RWPE2 (cell line): ENCODE measurements around the gene SIM2.

Source experiments
- ATAC-seq: fragments of 200-7000 bp; cut with Tn5 transposase; 3 replicates; pipeline ENCODE4 v1.9.1; 2021; ENCODE audit warnings: low read depth
- DNase-seq: peaks from one replicate; pipeline ENCODE4 v3.0.0-alpha.2; 2020; ENCODE audit warnings: low spot score
- H3K27ac ChIP-seq: fragments of 450-650 bp; 2 replicates; pipeline ENCODE4 v1.5.1; 2017; ENCODE audit warnings: mild to moderate bottlenecking; ENCODE audit not compliant: poor library complexity, severe bottlenecking
- H3K27me3 ChIP-seq: fragments of 250-450 bp; sonication (Bioruptor Pico); 2 replicates; pipeline ENCODE4 v1.5.1; 2021; ENCODE audit warnings: mild to moderate bottlenecking, moderate library complexity; ENCODE audit not compliant: insufficient read depth, poor library complexity, severe bottlenecking
- H3K36me3 ChIP-seq: fragments of 250-450 bp; sonication (Bioruptor Pico); 2 replicates; pipeline ENCODE4 v1.5.1; 2020; ENCODE audit warnings: low read depth, mild to moderate bottlenecking, moderate library complexity
- H3K4me1 ChIP-seq: fragments of 250-450 bp; sonication (Bioruptor Pico); 2 replicates; pipeline ENCODE4 v1.5.1; 2021; ENCODE audit warnings: mild to moderate bottlenecking, moderate library complexity; ENCODE audit not compliant: insufficient read depth, poor library complexity, severe bottlenecking
- H3K4me3 ChIP-seq: fragments of 250-450 bp; sonication (Bioruptor Pico); 2 replicates; pipeline ENCODE4 v1.5.1; 2021; ENCODE audit warnings: mild to moderate bottlenecking, moderate library complexity; ENCODE audit not compliant: severe bottlenecking
- H3K9me3 ChIP-seq: fragments of 250-450 bp; sonication (Bioruptor Pico); 2 replicates; pipeline ENCODE4 v1.5.1; 2021; ENCODE audit warnings: mild to moderate bottlenecking, moderate library complexity; ENCODE audit not compliant: severe bottlenecking
- CTCF ChIP-seq: fragments of 450-650 bp; IDR thresholded peaks from one replicate; pipeline ENCODE4 v1.5.1; 2017; ENCODE audit warnings: mild to moderate bottlenecking, moderate library complexity; ENCODE audit not compliant: poor library complexity, severe bottlenecking

The SIM2 gene

GRCh38 chr21:36704281-36704957 lies 5.5 kb downstream of the SIM2 start:
- Histone ChIP-seq H3K4me3 (peak overlapping the region; percentile 36), H3K27ac (peak overlapping the region; percentile 82), H3K9me3 (no peaks in the 10 kb centered on the region), H3K4me1 (peaks cover 5% of the 10 kb centered on the region), H3K27me3 (no peaks in the 10 kb centered on the region), H3K36me3 (no peaks in the 10 kb centered on the region)
- DNase-seq: no peak
- TF ChIP-seq CTCF: no peak
- no peak for ATAC-seq

GRCh38 chr21:36704958-36705678 lies 6.2 kb downstream of the SIM2 start:
- Histone ChIP-seq H3K27ac (peak overlapping the region; percentile 82), H3K4me3 (peak overlapping the region; percentile 36), H3K9me3 (no peaks in the 10 kb centered on the region), H3K36me3 (peaks cover 6% of the 10 kb centered on the region), H3K27me3 (no peaks in the 10 kb centered on the region), H3K4me1 (peaks cover 10% of the 10 kb centered on the region)
- no peak for TF ChIP-seq CTCF
- DNase-seq (no peak), ATAC-seq (no peak)

GRCh38 chr21:36705679-36706481 lies 7.0 kb downstream of the SIM2 start:
- peaks cover 10% of the 10 kb centered on the region for H3K4me1 ChIP-seq
- no peaks in the 10 kb centered on the region for H3K9me3 ChIP-seq
- H3K4me3 ChIP-seq: peak overlapping the region; percentile 36
- H3K27me3 ChIP-seq: no peaks in the 10 kb centered on the region
- H3K36me3 ChIP-seq: peaks cover 9% of the 10 kb centered on the region
- ATAC-seq (peak; percentile 4; the same call in 2 of the 3 replicates), DNase-seq (no peak)
- TF ChIP-seq CTCF: peak; percentile 49
- peak overlapping the region; percentile 82 for H3K27ac ChIP-seq

- no peak for DNase-seq
- Histone ChIP-seq H3K4me3 (no peak overlapping the region), H3K36me3 (peaks cover 14% of the 10 kb centered on the region), H3K9me3 (no peaks in the 10 kb centered on the region), H3K4me1 (peaks cover 16% of the 10 kb centered on the region), H3K27me3 (no peaks in the 10 kb centered on the region), H3K27ac (peak overlapping the region; percentile 82)
- peak; percentile 20 for TF ChIP-seq CTCF
- ATAC-seq: no peak
Measured at GRCh38 chr21:36706482-36706852, 7.6 kb downstream of the SIM2 start.
